ENCODE measurements around the gene OR52H1. TPM values are rescaled to one million over a fixed set of nuclear protein-coding genes. Genes with fewer than 3 reads are reported as not detected.
"Not testable (repeated sequence)": the region's sequence is repeated elsewhere in the genome, so short reads cannot be mapped to it uniquely, and the experiment has no call there.

OR52H1 gene
- 0.38 TPM in 1 of 2 replicates, not detected in the other for total RNA-seq

GRCh38 chr11:5548440-5548839 is at the start of gene OR52H1:
OR52H1 (minus strand) TSS chr11:5548540; CDS start chr11:5545505, 3,035 bp downstream.
- DNase-seq (ENCODE audit: low read depth) (no peak), FAIRE-seq (no peak)
- no peak within 1 kb of the TSS for H3K4me3 ChIP-seq (ENCODE audit: low read depth, low read length)
- no peaks in the 10 kb centered on the region for H3K36me3 ChIP-seq (ENCODE audit: control insufficient read depth, insufficient read depth, low read length)
- TF ChIP-seq, protein P1, sequence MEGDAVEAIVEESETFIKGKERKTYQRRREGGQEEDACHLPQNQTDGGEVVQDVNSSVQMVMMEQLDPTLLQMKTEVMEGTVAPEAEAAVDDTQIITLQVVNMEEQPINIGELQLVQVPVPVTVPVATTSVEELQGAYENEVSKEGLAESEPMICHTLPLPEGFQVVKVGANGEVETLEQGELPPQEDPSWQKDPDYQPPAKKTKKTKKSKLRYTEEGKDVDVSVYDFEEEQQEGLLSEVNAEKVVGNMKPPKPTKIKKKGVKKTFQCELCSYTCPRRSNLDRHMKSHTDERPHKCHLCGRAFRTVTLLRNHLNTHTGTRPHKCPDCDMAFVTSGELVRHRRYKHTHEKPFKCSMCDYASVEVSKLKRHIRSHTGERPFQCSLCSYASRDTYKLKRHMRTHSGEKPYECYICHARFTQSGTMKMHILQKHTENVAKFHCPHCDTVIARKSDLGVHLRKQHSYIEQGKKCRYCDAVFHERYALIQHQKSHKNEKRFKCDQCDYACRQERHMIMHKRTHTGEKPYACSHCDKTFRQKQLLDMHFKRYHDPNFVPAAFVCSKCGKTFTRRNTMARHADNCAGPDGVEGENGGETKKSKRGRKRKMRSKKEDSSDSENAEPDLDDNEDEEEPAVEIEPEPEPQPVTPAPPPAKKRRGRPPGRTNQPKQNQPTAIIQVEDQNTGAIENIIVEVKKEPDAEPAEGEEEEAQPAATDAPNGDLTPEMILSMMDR (IDR thresholded peaks at IDR 0.05; ENCODE audit: insufficient read depth, low read length, severe bottlenecking), result no peak
- no peaks in the 10 kb centered on the region for H3K27me3 ChIP-seq (ENCODE audit: control insufficient read depth, insufficient read depth, low read length)

- no peaks in the 10 kb centered on the region for H3K27me3 ChIP-seq (ENCODE audit: control insufficient read depth, insufficient read depth, low read length)
- DNase-seq (ENCODE audit: low read depth), result no peak
- TF ChIP-seq, protein P1 (IDR thresholded peaks at IDR 0.05; ENCODE audit: insufficient read depth, low read length, severe bottlenecking), result no peak
- FAIRE-seq, result no peak
- H3K4me3 ChIP-seq (ENCODE audit: low read depth, low read length), result no peak overlapping the region
- H3K36me3 ChIP-seq (ENCODE audit: control insufficient read depth, insufficient read depth, low read length), result no peaks in the 10 kb centered on the region
Measured at GRCh38 chr11:5597953-5598352, 49.6 kb upstream of the OR52H1 start.

DNA sequence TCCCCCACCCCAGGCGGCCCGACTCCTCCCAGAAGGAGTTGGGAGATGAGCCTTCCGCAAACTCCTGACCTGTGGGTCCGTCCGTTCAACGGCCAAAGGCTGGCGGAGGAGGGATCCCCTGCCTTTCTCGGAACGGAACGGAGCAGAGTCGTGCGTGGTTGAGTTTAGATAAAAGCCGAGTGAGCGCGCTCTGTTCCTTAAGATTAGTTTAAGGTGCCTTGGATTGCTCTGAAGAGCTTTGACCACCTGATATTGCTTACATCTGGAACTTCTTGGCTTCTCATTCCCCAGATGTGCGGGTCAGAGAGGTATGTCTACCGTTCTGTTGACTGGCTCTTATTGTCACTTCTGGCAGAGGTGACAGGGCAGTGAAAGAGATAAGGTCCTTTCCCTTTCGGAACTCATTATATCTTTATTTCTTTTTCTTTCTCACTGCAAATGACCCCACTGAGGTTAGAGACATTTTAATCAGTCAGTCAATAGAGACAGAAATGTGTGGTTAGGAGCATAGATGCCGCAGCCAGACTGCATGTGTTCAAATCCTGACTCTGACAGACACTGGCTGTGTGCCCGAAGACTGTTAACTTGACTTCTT is 48.4 kb upstream of the OR52H1 start, which contains the start of gene TRIM6:
Gene TRIM6 (plus strand): TSS at position 31 of the 595 bp plus-strand sequence. CDS start 261 bp downstream, at position 292.
- DNase-seq (ENCODE audit: low read depth) (peak; percentile 29), FAIRE-seq (no peak)
- peak within 1 kb of the TSS; percentile 61 for H3K4me3 ChIP-seq (ENCODE audit: low read depth, low read length)
- no peaks in the 10 kb centered on the region for H3K36me3 ChIP-seq (ENCODE audit: control insufficient read depth, insufficient read depth, low read length)
- H3K27me3 ChIP-seq (ENCODE audit: control insufficient read depth, insufficient read depth, low read length), result no peaks in the 10 kb centered on the region
- TF ChIP-seq, protein P1 (IDR thresholded peaks at IDR 0.05; ENCODE audit: insufficient read depth, low read length, severe bottlenecking), result no peak

GRCh38 chr11:5593146-5593545 is 44.8 kb upstream of the OR52H1 start:
- FAIRE-seq (no peak), DNase-seq (ENCODE audit: low read depth) (no peak)
- Histone ChIP-seq H3K36me3 (ENCODE audit: control insufficient read depth, insufficient read depth, low read length) (no peaks in the 10 kb centered on the region), H3K27me3 (ENCODE audit: control insufficient read depth, insufficient read depth, low read length) (no peaks in the 10 kb centered on the region), H3K4me3 (ENCODE audit: low read depth, low read length) (no peak overlapping the region)
- TF ChIP-seq, protein P1 (IDR thresholded peaks at IDR 0.05; ENCODE audit: insufficient read depth, low read length, severe bottlenecking), result no peak

DNA sequence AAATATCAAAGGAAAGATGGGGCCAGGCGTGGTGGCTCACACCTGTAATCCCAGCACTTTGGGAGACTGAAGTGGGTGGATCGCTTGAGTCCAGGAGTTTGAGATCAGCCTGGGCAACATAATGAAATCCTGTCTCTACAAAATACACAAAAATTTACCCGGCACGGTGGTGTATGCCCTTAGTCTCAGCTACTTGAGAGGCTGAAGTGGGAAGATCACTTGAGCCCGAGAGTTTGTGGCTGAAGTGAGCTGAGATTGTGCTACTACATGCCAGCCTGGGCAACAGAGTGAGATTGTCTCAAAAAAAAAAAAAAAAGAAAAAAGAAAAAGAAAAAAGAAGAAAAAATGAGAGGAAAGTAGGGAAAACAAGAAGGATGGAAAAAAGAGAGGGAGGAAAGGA is 44.3 kb upstream of the OR52H1 start:
- FAIRE-seq, result no peak
- TF ChIP-seq, protein P1 (IDR thresholded peaks at IDR 0.05; ENCODE audit: insufficient read depth, low read length, severe bottlenecking), result no peak
- Histone ChIP-seq H3K36me3 (ENCODE audit: control insufficient read depth, insufficient read depth, low read length) (no peaks in the 10 kb centered on the region), H3K4me3 (ENCODE audit: low read depth, low read length) (no peak overlapping the region), H3K27me3 (ENCODE audit: control insufficient read depth, insufficient read depth, low read length) (no peaks in the 10 kb centered on the region)
- DNase-seq (ENCODE audit: low read depth), result no peak

DNA sequence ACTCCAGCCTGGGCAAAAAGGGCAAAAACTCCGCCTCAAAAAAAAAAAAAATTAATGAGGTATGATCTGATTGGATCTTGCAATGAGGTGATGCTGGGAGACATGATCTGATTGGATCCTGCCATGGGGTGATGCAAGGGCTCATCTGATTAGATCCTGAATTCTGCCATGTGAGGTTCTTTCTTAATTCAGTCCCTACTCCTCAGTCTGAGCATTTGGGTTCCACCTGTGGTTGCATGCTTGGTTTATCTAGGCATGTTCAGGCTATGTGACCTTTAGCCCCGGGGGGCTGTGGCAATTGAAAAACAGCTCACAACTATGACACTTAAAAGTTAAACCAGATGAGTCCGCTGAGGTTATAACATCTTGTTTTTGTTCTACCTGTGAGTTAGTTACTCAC is 43.3 kb upstream of the OR52H1 start:
- H3K27me3 ChIP-seq (ENCODE audit: control insufficient read depth, insufficient read depth, low read length), result no peaks in the 10 kb centered on the region
- DNase-seq (ENCODE audit: low read depth) (no peak), FAIRE-seq (no peak)
- TF ChIP-seq, protein P1 (IDR thresholded peaks at IDR 0.05; ENCODE audit: insufficient read depth, low read length, severe bottlenecking), result no peak
- no peaks in the 10 kb centered on the region for H3K36me3 ChIP-seq (ENCODE audit: control insufficient read depth, insufficient read depth, low read length)
- H3K4me3 ChIP-seq (ENCODE audit: low read depth, low read length), result no peak overlapping the region

DNA sequence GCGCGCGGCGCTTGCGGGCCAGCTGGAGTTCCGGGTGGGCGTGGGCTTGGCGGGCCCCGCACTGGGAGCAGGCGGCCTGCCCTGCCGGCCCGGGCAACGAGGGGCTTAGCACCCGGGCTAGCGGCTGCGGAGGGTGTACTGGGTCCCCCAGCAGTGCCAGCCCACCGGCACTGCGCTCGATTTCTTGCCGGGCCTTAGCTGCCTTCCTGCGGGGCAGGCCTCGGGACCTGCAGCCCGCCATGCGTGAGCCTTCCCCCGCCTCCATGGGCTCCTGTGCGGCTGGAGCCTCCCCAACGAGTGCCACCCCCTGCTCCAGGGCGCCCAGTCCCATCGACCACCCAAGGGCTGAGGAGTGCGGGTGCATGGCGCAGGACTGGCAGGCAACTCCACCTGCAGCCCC is 41.6 kb upstream of the OR52H1 start:
- not testable (repeated sequence) for H3K4me3 ChIP-seq (ENCODE audit: low read depth, low read length); DNase-seq (ENCODE audit: low read depth); FAIRE-seq; H3K36me3 ChIP-seq (ENCODE audit: control insufficient read depth, insufficient read depth, low read length); H3K27me3 ChIP-seq (ENCODE audit: control insufficient read depth, insufficient read depth, low read length)

DNA sequence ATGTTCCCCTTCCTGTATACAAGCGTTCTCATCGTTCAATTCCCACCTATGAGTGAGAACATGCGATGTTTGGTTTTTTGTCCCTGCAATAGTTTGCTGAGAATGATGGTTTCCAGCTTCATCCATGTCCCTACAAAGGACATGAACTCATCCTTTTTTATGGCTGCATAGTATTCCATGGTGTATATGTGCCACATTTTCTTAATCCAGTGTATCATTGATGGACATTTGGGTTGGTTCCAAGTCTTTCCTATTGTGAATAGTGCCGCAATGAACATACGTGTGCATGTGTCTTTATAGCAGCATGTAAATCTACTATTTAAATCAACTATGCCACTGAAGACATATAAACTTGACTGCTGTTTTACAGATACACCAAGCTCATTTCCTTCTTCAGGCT is 36.1 kb upstream of the OR52H1 start:
- not testable (repeated sequence) for H3K4me3 ChIP-seq (ENCODE audit: low read depth, low read length); H3K27me3 ChIP-seq (ENCODE audit: control insufficient read depth, insufficient read depth, low read length); DNase-seq (ENCODE audit: low read depth); FAIRE-seq; H3K36me3 ChIP-seq (ENCODE audit: control insufficient read depth, insufficient read depth, low read length)
